Fibroblast of lung (primary cell): ENCODE measurements around the gene PKD1L1. TPM values are rescaled to one million over a fixed set of nuclear protein-coding genes. Genes with fewer than 3 reads are reported as not detected.
"Not testable (repeated sequence)": the region's sequence is repeated elsewhere in the genome, so short reads cannot be mapped to it uniquely, and the experiment has no call there.

Source experiments
- DNase-seq, 2 donors: peaks; one replicate each; pipeline versions ENCODE4 v3.0.0 to v3.0.0-alpha.2; 2010; ENCODE audit warnings: low read depth in 2 of 2
- H2AFZ ChIP-seq: 2 replicates; pipeline ENCODE4 v1.5.1; 2012; ENCODE audit warnings: low read length, control low read depth, inconsistent platforms
- H3K27ac ChIP-seq: 2 replicates; pipeline ENCODE4 v1.5.1; 2011; ENCODE audit warnings: low read length, control low read depth; ENCODE audit not compliant: insufficient read depth
- H3K27me3 ChIP-seq: 2 replicates; pipeline ENCODE4 v1.5.1; 2011; ENCODE audit warnings: mild to moderate bottlenecking, low read length; ENCODE audit not compliant: control insufficient read depth, insufficient read depth
- H3K36me3 ChIP-seq: 2 replicates; pipeline ENCODE4 v1.5.1; 2011; ENCODE audit warnings: low read length; ENCODE audit not compliant: control insufficient read depth, insufficient read depth
- H3K4me1 ChIP-seq: 2 replicates; pipeline ENCODE4 v1.5.1; 2011; ENCODE audit warnings: low read length; ENCODE audit not compliant: control insufficient read depth, insufficient read depth; ENCODE audit errors: extremely low read depth
- H3K4me2 ChIP-seq: 2 replicates; pipeline ENCODE4 v1.5.1; 2011; ENCODE audit warnings: low read length, control low read depth; ENCODE audit not compliant: insufficient read depth; ENCODE audit errors: extremely low read depth
- H3K4me3 ChIP-seq, 4 experiments: fragments of 200-600 bp in 1 of 4; sonication (generic) in 1 of 4; replicated peaks in 1 of 4; 2 replicates each; pipeline ENCODE4 v1.5.1; 2011 to 2016; ENCODE audit warnings: low read length in 4 of 4, low read depth in 3 of 4, mild to moderate bottlenecking in 3 of 4, control low read depth in 2 of 4, inconsistent platforms in 1 of 4, mixed read lengths in 1 of 4; ENCODE audit not compliant: insufficient read depth in 1 of 4; ENCODE audit errors: control extremely low read depth in 1 of 4
- H3K79me2 ChIP-seq: 2 replicates; pipeline ENCODE4 v1.5.1; 2012; ENCODE audit warnings: mild to moderate bottlenecking, low read length, inconsistent platforms; ENCODE audit not compliant: control insufficient read depth, insufficient read depth
- H3K9ac ChIP-seq: 2 replicates; pipeline ENCODE4 v1.5.1; 2011; ENCODE audit warnings: mild to moderate bottlenecking, low read length, control low read depth; ENCODE audit not compliant: insufficient read depth
- H3K9me3 ChIP-seq: 2 replicates; pipeline ENCODE4 v1.5.1; 2012; ENCODE audit warnings: low read depth, low read length; ENCODE audit not compliant: control insufficient read depth, insufficient read depth
- H4K20me1 ChIP-seq: 2 replicates; pipeline ENCODE4 v1.5.1; 2011; ENCODE audit warnings: low read length; ENCODE audit not compliant: control insufficient read depth, insufficient read depth; ENCODE audit errors: extremely low read depth
- EZH2 ChIP-seq: IDR thresholded peaks from 2 replicates; pipeline ENCODE4 v1.5.1; 2012; ENCODE audit warnings: low read length, control low read depth, mild to moderate bottlenecking; ENCODE audit errors: missing control alignments
- polyA plus RNA-seq, 2 donors: library from polyadenylated mRNA; depleted of rRNA in 1 of 2; stranded (reverse) in 1 of 2; unstranded in 1 of 2; fragments of >200 nt; gene quantifications; 2 replicates each; pipeline ENCODE4 v1.2.1, GENCODE V29; 2011 to 2012; ENCODE audit warnings: missing spikeins in 1 of 2
- total RNA-seq: library from RNA; depleted of rRNA; stranded (reverse); fragments of >200 nt; gene quantifications from 2 replicates; pipeline ENCODE4 v1.2.1, GENCODE V29; 2014
- TF ChIP-seq, protein P1 (sequence below), 2 donors: IDR thresholded peaks in 1 of 2; conservative IDR thresholded peaks in 1 of 2; 1 replicate in 1 of 2; 2 replicates in 1 of 2; pipeline ENCODE4 v1.5.1; 2011 to 2012; ENCODE audit warnings: low read length in 2 of 2, control low read depth in 1 of 2, inconsistent platforms in 1 of 2, low read depth in 1 of 2, mild to moderate bottlenecking in 1 of 2

Gene PKD1L1
- total and polyA plus RNA-seq, 2 donors (not counting 1 experiment from before 2014, with no cell fraction given) = under 0.01 to 0.12 TPM

DNA sequence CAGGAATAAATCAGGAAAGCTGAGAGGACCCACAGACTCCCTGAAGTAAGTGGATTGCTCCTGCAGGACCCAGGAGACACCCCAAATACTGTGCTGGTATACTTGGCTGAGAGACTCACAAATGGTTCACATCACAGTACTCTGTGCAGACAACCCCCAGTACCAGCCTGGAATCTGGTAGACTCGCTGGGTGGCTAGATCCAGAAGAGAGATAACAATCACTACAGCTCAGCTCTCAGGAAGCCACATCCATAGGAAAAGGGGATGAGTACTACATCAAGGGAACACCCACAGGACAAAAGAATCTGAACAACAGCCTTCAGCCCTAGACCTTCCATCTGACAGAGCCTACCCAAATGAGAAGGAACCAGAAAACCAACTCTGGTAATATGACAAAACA lies 31.8 kb downstream of the PKD1L1 start:
- not testable (repeated sequence) for H3K79me2 ChIP-seq, H3K4me1 ChIP-seq, H2AFZ ChIP-seq, H3K9ac ChIP-seq, H3K4me3 ChIP-seq, H4K20me1 ChIP-seq, H3K9me3 ChIP-seq, H3K27me3 ChIP-seq, H3K36me3 ChIP-seq, H3K4me2 ChIP-seq, H3K27ac ChIP-seq
- peak in 1 of 2 donors; percentile 25 for DNase-seq

DNA sequence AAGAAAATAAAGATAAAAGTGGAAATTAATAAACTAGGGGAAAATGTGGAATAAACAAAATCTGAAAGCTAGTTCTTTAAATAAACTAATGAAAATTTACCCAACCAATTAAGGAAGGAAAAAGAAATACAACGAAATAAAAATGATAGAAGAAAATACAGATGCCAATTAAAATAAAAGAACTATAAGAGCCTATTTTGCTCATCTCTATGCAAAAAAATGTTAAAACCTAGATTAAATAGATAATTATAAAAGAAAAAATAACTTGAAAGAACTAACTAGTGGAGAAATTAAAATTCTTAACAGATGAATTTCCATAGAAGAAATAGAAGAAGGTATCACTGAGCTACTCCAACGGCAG lies 32.7 kb downstream of the PKD1L1 start:
- Histone ChIP-seq H3K27me3 (no peaks in the 10 kb centered on the region), H3K27ac (no peak overlapping the region), H3K36me3 (no peaks in the 10 kb centered on the region), H2AFZ (no peak overlapping the region), H3K4me1 (no peaks in the 10 kb centered on the region), H3K9me3 (no peaks in the 10 kb centered on the region), H3K79me2 (no peaks in the 10 kb centered on the region), H4K20me1 (no peaks in the 10 kb centered on the region), H3K4me2 (no peak overlapping the region), H3K9ac (no peak overlapping the region), H3K4me3 (no peak overlapping the region)
- TF ChIP-seq, protein P1, sequence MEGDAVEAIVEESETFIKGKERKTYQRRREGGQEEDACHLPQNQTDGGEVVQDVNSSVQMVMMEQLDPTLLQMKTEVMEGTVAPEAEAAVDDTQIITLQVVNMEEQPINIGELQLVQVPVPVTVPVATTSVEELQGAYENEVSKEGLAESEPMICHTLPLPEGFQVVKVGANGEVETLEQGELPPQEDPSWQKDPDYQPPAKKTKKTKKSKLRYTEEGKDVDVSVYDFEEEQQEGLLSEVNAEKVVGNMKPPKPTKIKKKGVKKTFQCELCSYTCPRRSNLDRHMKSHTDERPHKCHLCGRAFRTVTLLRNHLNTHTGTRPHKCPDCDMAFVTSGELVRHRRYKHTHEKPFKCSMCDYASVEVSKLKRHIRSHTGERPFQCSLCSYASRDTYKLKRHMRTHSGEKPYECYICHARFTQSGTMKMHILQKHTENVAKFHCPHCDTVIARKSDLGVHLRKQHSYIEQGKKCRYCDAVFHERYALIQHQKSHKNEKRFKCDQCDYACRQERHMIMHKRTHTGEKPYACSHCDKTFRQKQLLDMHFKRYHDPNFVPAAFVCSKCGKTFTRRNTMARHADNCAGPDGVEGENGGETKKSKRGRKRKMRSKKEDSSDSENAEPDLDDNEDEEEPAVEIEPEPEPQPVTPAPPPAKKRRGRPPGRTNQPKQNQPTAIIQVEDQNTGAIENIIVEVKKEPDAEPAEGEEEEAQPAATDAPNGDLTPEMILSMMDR (conservative IDR thresholded peaks at IDR 0.05 in 1 of 2, IDR thresholded peaks at IDR 0.05 in 1 of 2; ENCODE audit: low read depth in 1 of 2, low read length in 2 of 2) = no peak
- TF ChIP-seq EZH2 = no peak
- DNase-seq = no peak

DNA sequence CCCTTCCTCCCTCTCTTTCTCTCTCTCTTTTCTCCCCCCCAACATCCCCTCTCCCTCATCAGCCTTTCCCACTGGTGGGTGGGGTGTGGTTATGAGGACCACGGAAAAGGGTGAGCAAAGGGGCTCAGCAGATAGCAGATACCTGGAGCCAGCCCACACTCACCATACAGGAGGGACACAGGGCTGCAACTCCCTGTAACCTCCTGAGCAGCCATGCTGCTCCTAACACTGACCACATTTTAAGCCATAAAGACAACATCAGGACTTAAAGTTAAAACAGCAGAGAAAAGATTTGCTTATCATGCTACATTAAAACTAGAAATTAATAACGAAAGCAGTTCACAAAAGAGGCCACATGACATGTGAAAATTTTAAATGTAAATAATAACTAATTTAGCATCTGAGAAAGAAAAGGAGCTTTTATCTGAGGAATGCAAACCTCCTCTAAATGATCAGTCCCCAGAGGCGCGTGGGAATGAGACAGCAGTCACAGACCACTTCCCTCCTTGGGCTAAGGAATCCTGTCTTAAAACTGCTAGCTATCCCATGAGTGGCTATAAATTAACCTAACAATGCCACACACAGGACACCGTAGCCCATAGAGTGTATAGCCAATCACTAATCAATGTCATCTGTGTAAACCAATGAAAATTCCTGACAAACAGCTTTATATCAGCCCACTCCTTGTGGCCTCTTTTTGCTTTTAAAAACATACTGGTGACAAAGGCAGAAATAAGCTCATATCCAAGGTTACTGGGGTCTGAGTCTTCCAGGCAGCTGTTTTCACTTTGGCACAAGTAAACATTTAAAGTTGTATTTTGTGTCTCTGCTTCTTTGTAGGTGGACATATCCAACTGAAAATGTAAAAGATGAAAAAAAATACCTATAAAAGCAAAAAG lies 33.3 kb downstream of the PKD1L1 start:
- H3K4me3 ChIP-seq = no peak overlapping the region
- no peak overlapping the region for H3K4me2 ChIP-seq
- no peaks in the 10 kb centered on the region for H4K20me1 ChIP-seq
- H3K9ac ChIP-seq = no peak overlapping the region
- no peaks in the 10 kb centered on the region for H3K9me3 ChIP-seq
- no peaks in the 10 kb centered on the region for H3K4me1 ChIP-seq
- H3K79me2 ChIP-seq = no peaks in the 10 kb centered on the region
- no peaks in the 10 kb centered on the region for H3K36me3 ChIP-seq
- no peak overlapping the region for H3K27ac ChIP-seq
- H2AFZ ChIP-seq = no peak overlapping the region
- peak in 1 of 2 donors; percentile 16 for DNase-seq
- H3K27me3 ChIP-seq = no peaks in the 10 kb centered on the region
- TF ChIP-seq EZH2 = no peak
- TF ChIP-seq, protein P1 (conservative IDR thresholded peaks at IDR 0.05 in 1 of 2, IDR thresholded peaks at IDR 0.05 in 1 of 2; ENCODE audit: low read depth in 1 of 2, low read length in 2 of 2) = no peak
